ENCODE results near the gene OR8H2. TPM values are rescaled to one million over a fixed set of nuclear protein-coding genes. Genes with fewer than 3 reads are reported as not detected.
"Not testable (repeated sequence)": the region's sequence is repeated elsewhere in the genome, so short reads cannot be mapped to it uniquely, and the experiment has no call there.

The OR8H2 gene
- total RNA-seq, 6 donors from 2014 or later = not detected

GRCh38 chr11:56093008-56093407 lies 10.5 kb upstream of the OR8H2 start, which contains the start of gene OR8I2:
Gene OR8I2, plus strand, starts transcription at chr11:56093308. Its CDS starts 0 bp downstream, at chr11:56093308.
- Histone ChIP-seq H3K27me3 (no peaks in the 10 kb centered on the region), H3K4me3 (no peak within 1 kb of the TSS), H3K4me1 (no peaks in the 10 kb centered on the region), H3K36me3 (no peaks in the 10 kb centered on the region), H3K27ac (no peak within 1 kb of the TSS), H3K9me3 (no peaks in the 10 kb centered on the region)
- ATAC-seq (ENCODE audit: low FRiP score in 2 of 2) (no peak), DNase-seq (no peak)
- no peak for TF ChIP-seq EP300 (IDR thresholded peaks at IDR 0.05)
- no peak for TF ChIP-seq CTCF (IDR thresholded peaks at IDR 0.05)
- TF ChIP-seq POLR2A (IDR thresholded peaks at IDR 0.05) = no peak
- no peak for TF ChIP-seq POLR2AphosphoS5 (IDR thresholded peaks at IDR 0.05)
- 59 to 67% methylated on average over 3 of the region's 3 CpGs for WGBS, 2 donors

- H3K36me3 ChIP-seq = no peaks in the 10 kb centered on the region
- DNase-seq = no peak
- H3K4me1 ChIP-seq = no peaks in the 10 kb centered on the region
- H3K4me3 ChIP-seq = no peak within 1 kb of the TSS
- no peak for ATAC-seq (ENCODE audit: low FRiP score in 2 of 2)
- TF ChIP-seq EP300 (IDR thresholded peaks at IDR 0.05) = no peak
- no peak for TF ChIP-seq POLR2AphosphoS5 (IDR thresholded peaks at IDR 0.05)
- H3K9me3 ChIP-seq = no peaks in the 10 kb centered on the region
- WGBS, 2 donors = 69 to 79% methylated on average over 6 of the region's 6 CpGs
- no peak within 1 kb of the TSS for H3K27ac ChIP-seq
- no peaks in the 10 kb centered on the region for H3K27me3 ChIP-seq
Measured at GRCh38 chr11:56122073-56122472, 18.6 kb downstream of the OR8H2 start, which contains the start of gene OR8H3. Gene OR8H3, plus strand, starts transcription at chr11:56122373. Its CDS starts 0 bp downstream, at chr11:56122373.

- no peak for DNase-seq
- no peaks in the 10 kb centered on the region for H3K27me3 ChIP-seq
Measured at GRCh38 chr11:56140151-56140661, 36.7 kb downstream of the OR8H2 start, which contains the start of gene OR8J3. Gene OR8J3, minus strand, starts transcription at chr11:56140201. Its CDS starts 2,483 bp downstream, at chr11:56137718.

GRCh38 chr11:56143681-56144080 lies 40.2 kb downstream of the OR8H2 start:
- H3K27me3 ChIP-seq; H3K4me3 ChIP-seq; H3K4me1 ChIP-seq; H3K9me3 ChIP-seq; ATAC-seq (ENCODE audit: low FRiP score in 2 of 2); H3K36me3 ChIP-seq; H3K27ac ChIP-seq: not testable (repeated sequence)
- 84 to 93% methylated on average over 6 to 11 of the region's 30 CpGs for WGBS, 2 donors
- peak in 1 of 2 donors; percentile 49 for DNase-seq

More at GRCh38 chr11:56140151-56140661, 36.7 kb downstream of the OR8H2 start, which contains the start of gene OR8J3:
- no peaks in the 10 kb centered on the region for H3K9me3 ChIP-seq
- H3K36me3 ChIP-seq = no peaks in the 10 kb centered on the region
- H3K4me1 ChIP-seq = no peaks in the 10 kb centered on the region
- TF ChIP-seq CTCF (IDR thresholded peaks at IDR 0.05) = no peak
- no peak for TF ChIP-seq EP300 (IDR thresholded peaks at IDR 0.05)
- TF ChIP-seq POLR2A (IDR thresholded peaks at IDR 0.05) = no peak
- no peak for TF ChIP-seq POLR2AphosphoS5 (IDR thresholded peaks at IDR 0.05)
- no peak within 1 kb of the TSS for H3K4me3 ChIP-seq
- no peak for ATAC-seq (ENCODE audit: low FRiP score in 2 of 2)
- H3K27ac ChIP-seq = no peak within 1 kb of the TSS

GRCh38 chr11:56151376-56151775 lies 47.9 kb downstream of the OR8H2 start:
- no peak for DNase-seq
- peaks cover 0 to 24% (median 5%) of the 10 kb centered on the region in 4 donors for H3K9me3 ChIP-seq
- no peaks in the 10 kb centered on the region for H3K36me3 ChIP-seq
- WGBS, 2 donors = 57 to 61% methylated on average over 1 of the region's 1 CpG
- no peaks in the 10 kb centered on the region for H3K27me3 ChIP-seq
- H3K27ac ChIP-seq = no peak overlapping the region
- TF ChIP-seq POLR2A (IDR thresholded peaks at IDR 0.05) (no peak), CTCF (IDR thresholded peaks at IDR 0.05) (no peak), EP300 (IDR thresholded peaks at IDR 0.05) (no peak), POLR2AphosphoS5 (IDR thresholded peaks at IDR 0.05) (no peak)
- ATAC-seq (ENCODE audit: low FRiP score in 2 of 2) = no peak
- no peaks in the 10 kb centered on the region for H3K4me1 ChIP-seq
- no peak overlapping the region for H3K4me3 ChIP-seq

- Histone ChIP-seq H3K9me3 (peaks cover 0 to 24% (median 5%) of the 10 kb centered on the region in 4 donors), H3K4me3 (no peak overlapping the region), H3K27me3 (no peaks in the 10 kb centered on the region), H3K27ac (no peak overlapping the region), H3K36me3 (no peaks in the 10 kb centered on the region), H3K4me1 (no peaks in the 10 kb centered on the region)
- peak in 1 of 2 donors; percentile 49 for ATAC-seq (ENCODE audit: low FRiP score in 2 of 2)
- TF ChIP-seq POLR2AphosphoS5 (IDR thresholded peaks at IDR 0.05) = no peak
- no peak for TF ChIP-seq POLR2A (IDR thresholded peaks at IDR 0.05)
- TF ChIP-seq CTCF (IDR thresholded peaks at IDR 0.05) = no peak
- no peak for TF ChIP-seq EP300 (IDR thresholded peaks at IDR 0.05)
- DNase-seq = no peak
- 87 to 97% methylated on average over 13 to 15 of the region's 15 CpGs for WGBS, 2 donors
Measured at GRCh38 chr11:56152333-56152732, 48.8 kb downstream of the OR8H2 start.
